GM19468 (cell line): ENCODE data around the gene ZNF408.
"Not testable (repeated sequence)": the region's sequence is repeated elsewhere in the genome, so short reads cannot be mapped to it uniquely, and the experiment has no call there.

Experiments
- ATAC-seq: cut with Tn5 transposase; IDR thresholded peaks from one replicate; pipeline ENCODE4 v1.9.1; 2021; ENCODE audit warnings: mild to moderate bottlenecking, moderate library complexity, moderate number of reproducible peaks; ENCODE audit not compliant: unreplicated experiment; ENCODE audit errors: extremely low read depth

Gene ZNF408

DNA sequence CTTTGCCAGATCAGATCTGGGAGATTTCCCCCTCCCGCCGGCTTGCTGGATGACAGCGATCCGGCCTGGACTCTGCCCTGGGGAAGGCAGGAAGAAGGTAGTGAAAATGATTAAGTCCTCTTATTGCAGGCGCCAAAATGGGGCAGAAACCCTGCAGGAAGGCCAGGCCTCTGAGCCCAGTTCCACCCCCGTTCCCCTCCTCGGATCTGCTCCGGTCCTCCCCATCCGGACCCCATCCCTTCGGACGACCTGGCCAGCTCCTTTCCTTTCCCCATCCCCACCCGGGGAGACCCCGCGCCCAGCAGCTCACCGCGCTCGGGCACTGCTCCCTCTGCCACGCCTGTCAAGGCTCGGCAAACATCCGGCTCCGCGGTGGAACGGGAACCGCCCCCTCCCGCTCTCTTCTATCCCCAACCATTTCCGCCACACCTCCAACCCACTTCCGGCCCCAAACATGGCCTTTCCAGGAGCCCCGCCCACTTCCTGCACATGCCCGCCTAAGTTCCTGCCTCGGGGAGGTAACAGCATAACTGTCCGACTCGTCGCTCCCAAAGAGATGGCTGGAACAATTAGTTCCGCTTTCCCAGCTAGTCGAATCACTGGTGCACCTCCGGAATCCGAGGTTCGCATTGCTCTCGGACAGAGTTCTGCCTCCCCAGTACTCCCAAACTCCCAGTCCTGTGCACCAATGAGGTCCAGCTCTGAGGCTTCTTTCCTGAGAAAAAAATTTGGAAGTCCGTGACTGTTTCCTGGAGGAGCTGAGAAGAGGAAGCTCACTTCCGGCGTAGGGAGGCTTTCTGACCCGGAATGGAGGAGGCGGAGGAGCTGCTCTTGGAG is at the start of gene ZNF408, which contains the start of gene ARHGAP1:
ZNF408 (plus strand) TSS at position 791 of the 837 bp plus-strand sequence; CDS start at position 808, 17 bp downstream.
ARHGAP1 (minus strand) TSS at position 379 of the 837 bp plus-strand sequence. CDS start 4,512 bp downstream, outside the sequence.
- peak; percentile 87 for ATAC-seq

GRCh38 chr11:46655631-46656030 is 45.2 kb upstream of the ZNF408 start:
- no peak for ATAC-seq

GRCh38 chr11:46657186-46657585 is 43.6 kb upstream of the ZNF408 start:
- no peak for ATAC-seq

DNA sequence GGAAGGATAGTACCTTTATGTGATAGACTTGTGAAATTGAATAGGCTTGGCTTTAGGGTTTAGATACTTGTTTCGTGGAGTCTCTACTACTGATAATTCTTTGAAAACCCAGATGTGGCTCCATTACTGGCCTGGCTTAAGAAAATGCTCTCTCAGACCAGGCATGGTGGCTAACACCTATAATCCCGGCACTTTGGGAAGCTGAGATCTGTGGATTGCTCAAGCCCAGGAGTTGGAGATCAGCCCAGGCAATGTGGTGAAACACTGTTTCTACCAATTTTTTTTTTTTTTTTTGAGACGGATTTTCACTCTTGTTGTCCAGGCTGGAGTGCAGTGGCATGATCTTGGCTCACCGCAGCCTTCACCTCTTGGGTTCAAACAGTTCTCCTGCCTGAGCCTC is 42.6 kb upstream of the ZNF408 start:
- no peak for ATAC-seq

GRCh38 chr11:46659908-46660307 is 40.9 kb upstream of the ZNF408 start:
- no peak for ATAC-seq

DNA sequence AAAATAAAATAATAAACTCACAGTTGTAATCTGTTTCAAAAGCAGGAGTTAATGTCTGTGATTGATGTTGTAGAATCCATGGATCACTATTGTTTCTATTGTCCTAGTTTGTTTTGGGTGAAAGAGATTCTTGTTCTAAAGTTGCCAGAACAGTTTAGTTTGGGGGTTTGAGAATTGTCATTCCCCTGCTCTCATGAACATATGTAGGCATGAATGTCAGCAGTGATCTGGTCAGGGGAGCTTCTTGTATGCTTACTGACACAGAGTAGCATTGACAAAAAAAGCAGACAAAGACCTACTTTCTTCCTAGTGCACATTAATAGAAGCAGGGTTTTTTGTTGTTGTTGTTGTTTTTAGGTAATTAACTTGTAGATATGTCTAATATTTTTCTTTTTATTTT is 39.0 kb upstream of the ZNF408 start:
- ATAC-seq = no peak

- no peak for ATAC-seq
These were observed 38.5 kb upstream of the ZNF408 start for GRCh38 chr11:46662366-46662765.

- no peak for ATAC-seq
These were observed 37.4 kb upstream of the ZNF408 start for GRCh38 chr11:46663277-46663940.

DNA sequence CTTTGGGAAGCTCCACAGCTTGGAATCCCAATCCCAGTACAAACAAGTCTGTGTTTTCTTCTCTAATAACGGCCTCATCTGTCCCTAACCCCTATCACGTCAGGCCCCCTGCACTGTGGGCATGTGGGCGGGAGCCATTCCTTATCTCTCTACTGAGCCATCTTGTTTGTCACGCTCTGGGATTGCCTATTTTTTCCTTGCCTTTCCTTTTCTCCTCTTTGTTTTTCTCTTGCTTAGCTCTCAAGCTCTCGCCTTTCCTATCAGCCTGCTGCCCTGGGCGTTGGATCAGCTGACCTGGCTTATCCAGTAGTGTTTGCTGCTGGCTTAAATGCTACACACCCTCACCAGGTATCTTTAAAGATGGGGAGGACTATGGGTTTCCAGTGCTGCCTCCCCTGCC is 36.2 kb upstream of the ZNF408 start:
- no peak for ATAC-seq

- no peak for ATAC-seq
These were observed 35.5 kb upstream of the ZNF408 start for GRCh38 chr11:46665356-46665755.

GRCh38 chr11:46666516-46666915 is 34.3 kb upstream of the ZNF408 start:
- no peak for ATAC-seq

DNA sequence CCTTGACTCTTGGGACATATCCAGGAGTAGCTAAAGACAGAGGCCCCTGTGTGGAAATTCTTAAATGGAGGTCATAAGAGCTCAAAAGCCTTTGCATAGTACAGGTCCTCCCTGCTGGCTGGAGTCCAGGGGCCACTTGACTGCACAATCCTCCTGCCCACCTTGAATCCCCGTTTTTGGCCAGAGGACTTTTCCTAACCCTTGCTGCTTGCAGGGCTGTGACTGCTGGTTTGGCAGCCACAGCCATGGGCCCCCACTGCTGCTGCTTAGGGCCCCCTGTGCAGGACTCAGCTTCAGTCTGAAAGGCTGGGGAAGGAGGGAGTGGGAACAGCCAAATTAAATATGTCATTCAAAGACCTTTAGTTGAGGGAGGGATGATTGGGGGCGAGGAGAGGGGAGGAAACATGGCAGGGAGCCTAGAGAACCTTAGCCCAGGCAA is 33.8 kb upstream of the ZNF408 start:
- ATAC-seq = no peak

DNA sequence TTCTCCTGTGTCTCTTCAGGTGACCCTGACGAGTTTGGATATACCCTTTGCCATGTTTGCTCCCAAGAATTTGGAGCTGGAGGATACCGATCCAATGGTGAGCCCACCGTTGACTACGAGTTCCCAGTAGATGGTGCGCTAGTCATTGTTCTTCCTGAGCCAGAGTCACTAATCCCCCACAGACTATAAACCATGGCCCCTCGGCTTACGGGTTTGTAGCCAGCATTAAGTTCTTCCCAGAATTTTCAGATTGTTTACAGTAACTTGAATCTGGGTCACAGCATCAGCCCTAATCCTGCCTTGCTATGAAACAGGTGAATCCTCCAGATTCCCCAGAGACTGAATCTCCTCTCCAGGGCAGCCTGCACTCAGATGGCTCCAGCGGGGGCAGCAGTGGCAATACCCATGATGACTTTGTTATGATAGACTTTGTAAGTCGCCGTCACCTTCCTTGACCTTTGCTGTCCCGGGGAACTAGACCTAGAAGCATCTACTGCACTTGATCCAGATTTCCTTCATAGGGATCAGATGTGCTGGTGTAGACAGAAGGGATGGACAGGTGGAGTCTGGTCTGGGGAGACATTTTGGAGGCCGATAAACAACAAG is 32.2 kb upstream of the ZNF408 start:
- no peak for ATAC-seq

- ATAC-seq = no peak
These were observed 31.1 kb upstream of the ZNF408 start for GRCh38 chr11:46669711-46670139.

- ATAC-seq = not testable (repeated sequence)
These were observed 30.3 kb upstream of the ZNF408 start for GRCh38 chr11:46670521-46670920.

- ATAC-seq = no peak
These were observed 28.9 kb upstream of the ZNF408 start for GRCh38 chr11:46671958-46672315.

DNA sequence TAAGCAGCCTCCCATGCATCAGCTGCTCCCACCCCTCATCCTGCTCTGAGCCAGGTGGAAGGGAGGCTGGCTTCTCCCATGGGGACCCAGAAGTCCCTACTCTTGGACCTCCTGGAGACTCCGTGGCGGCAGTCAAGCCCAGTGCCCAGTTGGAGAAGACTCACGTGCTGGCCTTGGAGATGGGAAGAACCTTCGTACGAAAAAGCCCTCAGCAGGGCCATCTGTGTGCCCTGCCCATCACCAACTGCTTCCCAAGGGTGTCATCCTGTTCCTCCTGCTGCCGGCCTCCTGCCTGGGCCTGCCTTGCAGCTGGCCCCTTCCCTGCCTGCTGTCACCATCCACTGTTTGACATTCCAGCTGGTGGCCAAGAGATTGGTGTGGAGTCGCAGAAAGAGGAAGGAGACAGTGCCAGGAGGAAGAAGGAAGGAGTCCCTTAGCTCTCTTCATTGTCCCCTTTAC is 28.4 kb upstream of the ZNF408 start:
- no peak for ATAC-seq

- no peak for ATAC-seq
These were observed 26.9 kb upstream of the ZNF408 start for GRCh38 chr11:46673713-46674462.

GRCh38 chr11:46674463-46675287 is 26.2 kb upstream of the ZNF408 start:
- no peak for ATAC-seq
